Stomach (tissue), 9 donors: ENCODE data around the gene FCRL4. TPM values are rescaled to one million over a fixed set of nuclear protein-coding genes. Genes with fewer than 3 reads are reported as not detected.

Experiments
- DNase-seq, 2 donors: peaks; one replicate each; pipeline versions ENCODE4 v3.0.0 to v3.0.0-alpha.2; 2013 to 2019
- H3K27ac ChIP-seq, 5 donors: fragments of 200-600 bp in 4 of 5; sonication (generic) in 4 of 5; one replicate each; pipeline ENCODE4 v1.5.1; 2013 to 2019; ENCODE audit warnings: mild to moderate bottlenecking in 1 of 5, moderate library complexity in 1 of 5
- H3K27me3 ChIP-seq, 3 donors: fragments of 200-600 bp; sonication (generic); one replicate each; pipeline ENCODE4 v1.5.1; 2017 to 2019; ENCODE audit warnings: mixed run types in 1 of 3
- H3K36me3 ChIP-seq, 4 donors: fragments of 200-600 bp; sonication (generic); 1 replicate in 3 of 4; 2 replicates in 1 of 4; pipeline ENCODE4 v1.5.1; 2016 to 2019
- H3K4me1 ChIP-seq, 4 donors: fragments of 200-600 bp; sonication (generic); one replicate each; pipeline ENCODE4 v1.5.1; 2016 to 2019
- H3K4me3 ChIP-seq, 4 donors: fragments of 200-600 bp; sonication (generic) in 3 of 4; one replicate each; pipeline ENCODE4 v1.5.1; 2016 to 2019; ENCODE audit warnings: mild to moderate bottlenecking in 1 of 4
- H3K9me3 ChIP-seq, 4 donors: fragments of 200-600 bp; sonication (generic); one replicate each; pipeline ENCODE4 v1.5.1; 2016 to 2019
- EP300 ChIP-seq: sonication (generic); formaldehyde crosslinking; IDR thresholded peaks from one replicate; pipeline ENCODE4 v1.6.1; 2017; ENCODE audit warnings: antibody characterized with exemption
- POLR2A ChIP-seq, 4 donors: fragments of 450-650 bp; IDR thresholded peaks; one replicate each; pipeline ENCODE4 v1.6.1; 2016; ENCODE audit warnings: antibody characterized with exemption in 4 of 4, control low read depth in 2 of 4, mild to moderate bottlenecking in 1 of 4, moderate library complexity in 1 of 4
- POLR2AphosphoS5 ChIP-seq, 3 donors: sonication (generic); formaldehyde crosslinking; IDR thresholded peaks; one replicate each; pipeline ENCODE4 v1.6.1; 2016; ENCODE audit warnings: antibody characterized with exemption in 3 of 3
- WGBS, 5 donors: extraction: QIAGEN DNeasy Blood & Tissue Kit in 3 of 5; methylation state at CpG; one replicate each; pipeline versions ENCODE4 v1.1.5 to v1.1.7; 2013 to 2018; 5-methylcytosine and 5-hydroxymethylcytosine counted together
- intact Hi-C: fragments of 100-400 bp; cut with DNase I; formaldehyde crosslinking; loops from one replicate; pipeline ENCODE4 v1.15.1; 2023; ENCODE audit warnings: low total_unique reads
- polyA plus RNA-seq, 3 donors: library from polyadenylated mRNA; stranded (reverse); fragments of 200-250 nt; gene quantifications; one replicate each; pipeline ENCODE4 v1.2.3, GENCODE V29; 2013
- total RNA-seq, 5 donors: library from RNA; depleted of rRNA; stranded (reverse); fragments of >200 nt; gene quantifications; one replicate each; pipeline versions ENCODE4 v1.1.0 to v1.2.3, GENCODE V29; 2014 to 2016
- TF ChIP-seq, protein P1 (sequence below), 7 experiments: fragments of 450-650 bp in 4 of 7; fragments of 200-600 bp in 3 of 7; sonication (generic) in 3 of 7; IDR thresholded peaks; one replicate each; pipeline ENCODE4 v1.5.1; 2016 to 2019; ENCODE audit warnings: antibody characterized with exemption in 7 of 7, control low read depth in 2 of 7, mild to moderate bottlenecking in 1 of 7
- donor health status: healthy with polysubstance abuse.
- donor health status: Bipolar disorder and iron deficiency.
- donor health status: healthy.

FCRL4 gene
- total and polyA plus RNA-seq, 8 donors: 0.15 TPM; not detected in 7

DNA sequence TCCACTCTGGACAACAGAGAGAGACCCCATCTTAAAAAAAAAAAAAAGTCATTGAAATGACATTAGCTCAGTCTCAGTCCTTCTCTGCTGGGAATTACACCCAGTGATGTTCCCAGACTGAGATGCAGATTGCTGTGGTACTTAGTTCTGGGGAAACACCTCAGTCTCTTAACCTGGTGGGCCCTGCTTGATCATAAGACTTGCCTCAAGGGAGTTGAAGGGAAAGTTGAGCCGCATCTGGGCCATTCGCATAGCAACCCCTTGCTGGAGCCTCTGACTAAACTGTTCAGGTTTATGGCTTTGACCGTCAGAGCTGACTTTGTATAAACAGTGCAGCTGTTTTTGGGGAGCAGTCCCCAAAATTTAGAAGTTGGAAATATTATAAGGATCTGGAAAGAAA lies 13.4 kb downstream of the FCRL4 start:
- WGBS, 5 donors: 80 to 94% (median 88%) methylated on average over 3 of the region's 3 CpGs
- H3K36me3 ChIP-seq: no peaks in the 10 kb centered on the region
- TF ChIP-seq POLR2AphosphoS5 (IDR thresholded peaks at IDR 0.05) (no peak), EP300 (no peak), POLR2A (IDR thresholded peaks at IDR 0.05) (no peak)
- TF ChIP-seq, protein P1, sequence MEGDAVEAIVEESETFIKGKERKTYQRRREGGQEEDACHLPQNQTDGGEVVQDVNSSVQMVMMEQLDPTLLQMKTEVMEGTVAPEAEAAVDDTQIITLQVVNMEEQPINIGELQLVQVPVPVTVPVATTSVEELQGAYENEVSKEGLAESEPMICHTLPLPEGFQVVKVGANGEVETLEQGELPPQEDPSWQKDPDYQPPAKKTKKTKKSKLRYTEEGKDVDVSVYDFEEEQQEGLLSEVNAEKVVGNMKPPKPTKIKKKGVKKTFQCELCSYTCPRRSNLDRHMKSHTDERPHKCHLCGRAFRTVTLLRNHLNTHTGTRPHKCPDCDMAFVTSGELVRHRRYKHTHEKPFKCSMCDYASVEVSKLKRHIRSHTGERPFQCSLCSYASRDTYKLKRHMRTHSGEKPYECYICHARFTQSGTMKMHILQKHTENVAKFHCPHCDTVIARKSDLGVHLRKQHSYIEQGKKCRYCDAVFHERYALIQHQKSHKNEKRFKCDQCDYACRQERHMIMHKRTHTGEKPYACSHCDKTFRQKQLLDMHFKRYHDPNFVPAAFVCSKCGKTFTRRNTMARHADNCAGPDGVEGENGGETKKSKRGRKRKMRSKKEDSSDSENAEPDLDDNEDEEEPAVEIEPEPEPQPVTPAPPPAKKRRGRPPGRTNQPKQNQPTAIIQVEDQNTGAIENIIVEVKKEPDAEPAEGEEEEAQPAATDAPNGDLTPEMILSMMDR (IDR thresholded peaks at IDR 0.05): no peak
- intact Hi-C loops: no loop called here
- no peak overlapping the region for H3K27ac ChIP-seq
- peaks cover 0 to 42% (median 5%) of the 10 kb centered on the region in 3 donors for H3K27me3 ChIP-seq
- H3K9me3 ChIP-seq: peaks cover 0 to 11% (median 8%) of the 10 kb centered on the region in 4 donors
- no peak for DNase-seq
- no peaks in the 10 kb centered on the region for H3K4me1 ChIP-seq
- no peak overlapping the region for H3K4me3 ChIP-seq

DNA sequence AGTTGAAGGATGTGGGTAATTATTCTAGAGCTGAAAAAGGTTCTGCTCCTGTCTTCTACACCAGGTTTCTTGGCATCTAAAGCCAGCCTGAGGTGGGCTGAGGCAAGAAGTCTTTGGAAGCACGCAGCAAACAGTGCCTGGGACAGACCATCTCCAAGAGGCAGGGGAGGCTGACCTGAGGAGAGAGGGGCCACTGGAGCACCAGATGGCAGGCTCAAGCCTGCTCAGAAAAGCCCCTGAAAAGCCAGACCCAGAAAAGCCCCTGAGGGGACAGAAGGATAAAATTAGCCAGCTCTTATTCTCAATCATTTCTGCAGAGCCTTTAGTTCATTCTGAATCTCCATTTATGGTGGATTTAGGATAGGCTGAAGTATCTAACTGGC lies 17.1 kb downstream of the FCRL4 start:
- 50 to 85% (median 68%) methylated on average over 1 of the region's 1 CpG for WGBS, 5 donors
- Histone ChIP-seq H3K27ac (no peak overlapping the region), H3K9me3 (peaks cover 0 to 11% (median 8%) of the 10 kb centered on the region in 4 donors), H3K36me3 (no peaks in the 10 kb centered on the region), H3K4me3 (no peak overlapping the region), H3K4me1 (no peaks in the 10 kb centered on the region), H3K27me3 (peaks cover 0 to 11% (median 5%) of the 10 kb centered on the region in 3 donors)
- no peak for DNase-seq
- TF ChIP-seq POLR2A (IDR thresholded peaks at IDR 0.05) (no peak), EP300 (no peak), POLR2AphosphoS5 (IDR thresholded peaks at IDR 0.05) (no peak)
- TF ChIP-seq, protein P1 (IDR thresholded peaks at IDR 0.05): no peak
- intact Hi-C loops: no loop called here

DNA sequence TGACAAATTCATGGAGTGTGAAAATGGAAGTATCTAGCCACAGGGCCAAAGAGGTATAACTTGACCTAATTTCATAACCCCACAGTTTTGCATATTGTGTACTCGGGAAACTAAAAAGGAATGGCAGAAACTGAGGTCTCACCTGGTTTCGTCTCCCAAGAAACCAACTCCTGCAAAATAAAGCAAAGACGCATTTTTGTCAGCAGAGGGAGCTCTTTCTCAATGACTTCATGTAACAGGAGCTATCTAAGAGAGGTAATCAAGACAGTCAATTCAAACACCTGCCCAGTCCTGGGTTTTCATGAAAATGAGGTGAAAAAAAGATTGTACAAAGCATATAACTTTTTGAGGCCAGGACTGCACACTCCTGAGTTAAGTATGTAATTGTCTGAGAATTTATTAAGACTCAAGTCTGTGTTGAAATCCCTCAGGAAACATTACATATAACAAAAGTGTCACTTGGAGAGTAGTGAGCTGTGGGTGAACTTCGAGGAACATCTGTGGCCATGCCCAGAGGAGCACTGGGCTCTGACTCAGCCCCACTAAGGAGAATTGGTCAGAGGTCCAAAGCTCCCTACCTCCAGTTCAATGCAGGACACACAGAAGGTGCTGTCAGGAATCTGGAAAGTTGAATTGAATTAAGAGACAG lies 17.6 kb downstream of the FCRL4 start:
- no peaks in the 10 kb centered on the region for H3K4me1 ChIP-seq
- H3K27ac ChIP-seq: no peak overlapping the region
- DNase-seq: peak in 1 of 2 donors; percentile 82
- 6 to 14% (median 9%) methylated on average over 4 of the region's 4 CpGs for WGBS, 5 donors
- no peaks in the 10 kb centered on the region for H3K36me3 ChIP-seq
- no peak overlapping the region for H3K4me3 ChIP-seq
- intact Hi-C loops: no loop called here
- TF ChIP-seq, protein P1 (IDR thresholded peaks at IDR 0.05): peak in 5 of 7 experiments; percentile 46 to 60 (median 56)
- TF ChIP-seq POLR2AphosphoS5 (IDR thresholded peaks at IDR 0.05): no peak
- peaks cover 0 to 16% (median 5%) of the 10 kb centered on the region in 3 donors for H3K27me3 ChIP-seq
- peaks cover 0 to 11% (median 8%) of the 10 kb centered on the region in 4 donors for H3K9me3 ChIP-seq

DNA sequence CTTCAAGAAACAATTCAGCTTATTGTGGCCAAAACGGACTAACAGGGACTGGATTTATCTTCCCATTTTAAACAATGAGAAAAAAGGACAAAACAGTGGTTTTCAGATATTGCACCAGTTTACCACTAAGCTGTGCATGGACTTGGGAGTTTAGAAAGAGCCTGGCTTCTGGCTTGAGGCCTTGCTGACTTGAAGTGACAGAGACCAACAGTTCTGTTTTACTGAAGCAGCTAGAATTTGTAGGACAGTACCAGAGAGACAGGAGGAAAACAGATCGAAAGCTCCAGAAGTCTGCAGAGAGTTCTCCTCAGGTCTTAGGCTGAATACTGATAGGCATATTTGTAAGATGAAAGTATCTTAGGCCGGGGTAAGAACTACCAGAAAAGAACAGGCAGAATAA lies 20.5 kb downstream of the FCRL4 start:
- 73 to 83% (median 76%) methylated on average over 3 of the region's 3 CpGs for WGBS, 5 donors
- peaks cover 0 to 9% (median 0%) of the 10 kb centered on the region in 3 donors for H3K27me3 ChIP-seq
- no peak overlapping the region for H3K4me3 ChIP-seq
- intact Hi-C loops: no loop called here
- no peaks in the 10 kb centered on the region for H3K36me3 ChIP-seq
- H3K27ac ChIP-seq: no peak overlapping the region
- H3K9me3 ChIP-seq: no peaks in the 10 kb centered on the region
- DNase-seq: no peak
- no peak for TF ChIP-seq POLR2A (IDR thresholded peaks at IDR 0.05)
- no peak for TF ChIP-seq POLR2AphosphoS5 (IDR thresholded peaks at IDR 0.05)
- no peak for TF ChIP-seq EP300
- TF ChIP-seq, protein P1 (IDR thresholded peaks at IDR 0.05): no peak
- H3K4me1 ChIP-seq: no peaks in the 10 kb centered on the region
